Duodenal mucosa (tissue), 2 donors: ENCODE measurements around the gene WDR70.
"Not testable (repeated sequence)": the region's sequence is repeated elsewhere in the genome, so short reads cannot be mapped to it uniquely, and the experiment has no call there.

Experiments used
- H3K27ac ChIP-seq: one replicate; pipeline ENCODE4 v1.7.0; 2013; ENCODE audit warnings: low read depth, low read length
- H3K27me3 ChIP-seq, 2 donors: one replicate each; pipeline ENCODE4 v1.7.0; 2013; ENCODE audit warnings: low read length in 2 of 2, control low read depth in 1 of 2; ENCODE audit not compliant: insufficient read depth in 2 of 2, control insufficient read depth in 1 of 2
- H3K36me3 ChIP-seq, 2 donors: one replicate each; pipeline ENCODE4 v1.7.0; 2013; ENCODE audit warnings: low read length in 2 of 2, control low read depth in 1 of 2; ENCODE audit not compliant: insufficient read depth in 2 of 2, control insufficient read depth in 1 of 2
- H3K4me1 ChIP-seq, 2 donors: one replicate each; pipeline ENCODE4 v1.7.0; 2013; ENCODE audit warnings: low read length in 2 of 2, control low read depth in 1 of 2; ENCODE audit not compliant: insufficient read depth in 2 of 2, control insufficient read depth in 1 of 2
- H3K4me3 ChIP-seq, 2 donors: one replicate each; pipeline ENCODE4 v1.7.0; 2013; ENCODE audit warnings: low read length in 2 of 2, low read depth in 1 of 2
- H3K9ac ChIP-seq, 2 donors: one replicate each; pipeline ENCODE4 v1.7.0; 2013; ENCODE audit warnings: low read length in 2 of 2, low read depth in 1 of 2
- H3K9me3 ChIP-seq, 2 donors: one replicate each; pipeline ENCODE4 v1.7.0; 2013; ENCODE audit warnings: low read length in 2 of 2, control low read depth in 1 of 2; ENCODE audit not compliant: control insufficient read depth in 1 of 2

Gene WDR70

DNA sequence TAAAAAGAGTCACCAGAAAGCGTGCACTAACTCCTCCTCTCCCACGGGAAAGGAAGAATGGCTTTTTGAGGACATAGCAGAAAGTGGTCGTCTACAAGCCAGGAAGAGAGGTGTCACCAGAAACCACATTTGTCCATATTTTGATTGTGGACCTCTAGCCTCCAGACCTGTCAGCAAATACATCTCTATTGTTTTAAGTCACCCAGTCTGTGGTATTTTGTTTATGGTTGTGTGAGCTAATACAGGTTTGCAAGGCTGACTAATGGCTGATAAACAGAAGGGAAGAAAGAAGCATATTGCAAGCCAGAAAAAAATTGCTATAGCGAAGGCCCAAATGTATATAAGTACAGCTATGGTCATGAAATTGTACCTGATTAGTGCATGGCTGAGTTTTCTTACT, 21.4 kb downstream of the WDR70 start:
- Histone ChIP-seq H3K9ac (no peak overlapping the region), H3K36me3 (peaks cover 9 to 17% of the 10 kb centered on the region in 2 donors), H3K27me3 (no peaks in the 10 kb centered on the region), H3K27ac (no peak overlapping the region), H3K9me3 (no peaks in the 10 kb centered on the region), H3K4me1 (peaks cover 0 to 3% of the 10 kb centered on the region in 2 donors), H3K4me3 (no peak overlapping the region)

DNA sequence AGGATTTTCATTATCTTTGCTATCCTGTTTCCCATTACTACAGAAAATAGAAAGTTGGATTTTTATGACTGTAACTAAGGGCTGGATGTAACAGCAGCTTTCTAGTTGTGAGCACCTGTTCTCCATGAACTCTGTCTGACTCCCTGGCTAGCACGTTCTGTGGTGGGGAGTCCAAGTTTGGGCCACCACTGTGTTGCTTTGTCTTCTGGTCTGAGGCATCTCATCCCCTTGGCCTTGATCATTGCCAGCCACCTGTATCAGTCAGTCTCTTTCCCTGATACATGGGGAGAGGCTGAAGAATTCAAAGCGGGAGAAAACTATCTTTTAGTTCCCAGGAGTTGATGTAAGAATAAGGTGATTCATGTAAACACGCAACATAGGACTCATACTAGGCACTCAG, 33.4 kb downstream of the WDR70 start:
- Histone ChIP-seq H3K9me3 (no peaks in the 10 kb centered on the region), H3K27ac (no peak overlapping the region), H3K27me3 (no peaks in the 10 kb centered on the region), H3K36me3 (peaks cover 5 to 15% of the 10 kb centered on the region in 2 donors), H3K4me1 (no peaks in the 10 kb centered on the region), H3K9ac (no peak overlapping the region), H3K4me3 (no peak overlapping the region)

DNA sequence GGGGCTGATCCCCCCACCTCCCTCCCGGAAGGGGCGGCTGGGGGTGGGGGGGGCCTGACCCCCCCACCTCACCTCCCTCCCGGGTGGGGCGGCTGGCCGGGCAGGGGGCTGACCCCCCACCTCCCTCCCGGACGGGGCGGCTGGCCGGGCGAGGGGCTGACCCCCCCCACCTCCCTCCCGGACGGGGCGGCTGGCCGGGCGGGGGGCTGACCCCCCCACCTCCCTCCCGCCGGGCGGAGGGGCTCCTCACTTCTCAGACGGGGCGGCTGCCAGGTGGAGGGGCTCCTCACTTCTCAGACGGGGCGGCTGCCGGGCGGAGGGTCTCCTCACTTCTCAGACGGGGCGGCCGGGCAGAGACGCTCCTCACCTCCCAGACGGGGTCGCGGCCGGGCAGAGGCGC, 36.3 kb downstream of the WDR70 start:
- H3K27ac ChIP-seq, H3K4me3 ChIP-seq, H3K4me1 ChIP-seq, H3K27me3 ChIP-seq, H3K36me3 ChIP-seq, H3K9me3 ChIP-seq, H3K9ac ChIP-seq: not testable (repeated sequence)

DNA sequence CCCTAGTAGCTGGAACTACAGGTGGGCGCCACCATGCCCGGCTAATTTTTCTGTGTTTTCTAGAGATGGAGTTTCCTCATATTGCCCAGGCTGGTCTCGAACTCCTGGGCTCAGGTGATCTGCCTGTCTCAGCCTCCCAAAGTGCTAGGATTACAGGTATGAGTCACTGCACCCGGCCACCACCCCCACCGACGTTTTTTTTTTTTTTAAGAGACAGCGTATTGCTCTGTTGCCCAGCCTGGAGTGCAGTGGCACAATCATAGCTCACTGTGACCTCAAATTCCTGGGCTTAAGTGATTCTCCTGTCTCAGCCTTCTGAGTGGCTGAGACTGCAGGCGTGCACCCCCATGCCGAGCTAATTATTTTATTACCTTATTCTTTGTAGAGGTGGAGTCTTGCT, 38.2 kb downstream of the WDR70 start:
- H3K36me3 ChIP-seq = peaks cover 0 to 17% of the 10 kb centered on the region in 2 donors
- no peak overlapping the region for H3K27ac ChIP-seq
- no peaks in the 10 kb centered on the region for H3K27me3 ChIP-seq
- no peak overlapping the region for H3K9ac ChIP-seq
- H3K4me1 ChIP-seq = no peaks in the 10 kb centered on the region
- H3K4me3 ChIP-seq = no peak overlapping the region
- H3K9me3 ChIP-seq = no peaks in the 10 kb centered on the region

DNA sequence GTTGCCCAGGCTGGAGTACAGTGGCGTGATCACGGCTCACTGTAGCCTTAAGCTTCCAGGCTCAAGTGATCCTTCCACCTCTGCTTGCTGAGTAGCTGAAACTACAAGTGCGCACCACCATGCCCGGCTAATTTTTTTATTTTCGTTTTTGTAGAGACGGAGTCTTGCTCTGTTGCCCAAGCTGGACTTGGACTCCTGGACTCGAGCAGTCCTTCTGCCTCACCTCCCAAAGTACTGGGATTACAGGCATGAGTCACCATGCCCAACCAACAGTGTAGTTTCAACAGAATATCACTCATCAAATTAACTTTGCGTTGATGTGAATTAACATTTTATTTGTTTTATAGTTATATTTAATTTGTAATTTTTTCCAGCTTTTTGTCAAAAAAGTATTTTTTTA, 45.3 kb downstream of the WDR70 start:
- no peak overlapping the region for H3K4me3 ChIP-seq
- H3K36me3 ChIP-seq = peaks cover 0 to 22% of the 10 kb centered on the region in 2 donors
- H3K27me3 ChIP-seq = no peaks in the 10 kb centered on the region

DNA sequence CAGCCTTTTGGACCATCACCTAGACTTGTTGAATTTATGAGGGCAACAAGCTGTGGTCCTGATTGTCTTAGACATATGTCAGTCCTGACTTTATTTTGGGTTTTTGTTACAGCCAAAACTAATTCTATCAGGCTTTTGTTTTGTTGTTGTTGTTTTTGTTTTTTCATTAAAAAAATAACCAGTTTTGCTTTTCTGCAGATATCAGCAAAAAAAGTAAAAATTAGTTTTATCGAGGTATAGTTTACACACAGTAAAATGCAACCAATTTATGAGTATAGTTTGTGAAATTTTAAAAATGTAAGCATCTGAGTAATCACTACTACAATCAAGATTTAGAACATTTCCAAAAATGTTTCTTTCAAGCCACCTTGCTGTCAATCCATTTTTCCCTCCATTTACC, 48.9 kb downstream of the WDR70 start:
- Histone ChIP-seq H3K4me1 (no peaks in the 10 kb centered on the region), H3K9ac (no peak overlapping the region), H3K9me3 (no peaks in the 10 kb centered on the region), H3K27me3 (no peaks in the 10 kb centered on the region), H3K27ac (no peak overlapping the region), H3K4me3 (no peak overlapping the region), H3K36me3 (peaks cover 0 to 12% of the 10 kb centered on the region in 2 donors)

More for the DNA sequence above, 45.3 kb downstream of the WDR70 start:
- Histone ChIP-seq H3K9me3 (no peaks in the 10 kb centered on the region), H3K4me1 (no peaks in the 10 kb centered on the region), H3K9ac (no peak overlapping the region), H3K27ac (no peak overlapping the region)

DNA sequence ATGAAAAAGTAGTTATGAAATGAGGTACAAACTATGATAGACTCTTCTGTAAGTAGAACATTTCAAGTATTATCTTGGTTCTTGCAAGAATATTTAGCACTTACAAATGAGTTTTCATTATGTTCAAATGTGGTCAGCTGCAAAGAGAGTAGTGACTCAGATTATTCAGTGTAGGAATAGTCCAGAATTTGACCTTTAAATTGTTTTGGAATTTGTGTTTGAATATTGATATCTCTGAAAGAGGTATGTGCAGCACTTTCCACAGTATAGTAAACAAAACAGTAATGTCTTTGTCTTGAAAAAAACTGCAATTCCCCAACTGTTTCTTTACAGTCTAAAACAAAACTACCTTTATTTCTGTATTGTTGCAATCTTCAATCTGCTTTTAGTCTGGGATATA, 56.1 kb downstream of the WDR70 start:
- peaks cover 0 to 6% of the 10 kb centered on the region in 2 donors for H3K36me3 ChIP-seq
- H3K4me3 ChIP-seq = no peak overlapping the region
- H3K9me3 ChIP-seq = no peaks in the 10 kb centered on the region
- no peak overlapping the region for H3K9ac ChIP-seq
- H3K4me1 ChIP-seq = no peaks in the 10 kb centered on the region
- no peaks in the 10 kb centered on the region for H3K27me3 ChIP-seq
- H3K27ac ChIP-seq = no peak overlapping the region

DNA sequence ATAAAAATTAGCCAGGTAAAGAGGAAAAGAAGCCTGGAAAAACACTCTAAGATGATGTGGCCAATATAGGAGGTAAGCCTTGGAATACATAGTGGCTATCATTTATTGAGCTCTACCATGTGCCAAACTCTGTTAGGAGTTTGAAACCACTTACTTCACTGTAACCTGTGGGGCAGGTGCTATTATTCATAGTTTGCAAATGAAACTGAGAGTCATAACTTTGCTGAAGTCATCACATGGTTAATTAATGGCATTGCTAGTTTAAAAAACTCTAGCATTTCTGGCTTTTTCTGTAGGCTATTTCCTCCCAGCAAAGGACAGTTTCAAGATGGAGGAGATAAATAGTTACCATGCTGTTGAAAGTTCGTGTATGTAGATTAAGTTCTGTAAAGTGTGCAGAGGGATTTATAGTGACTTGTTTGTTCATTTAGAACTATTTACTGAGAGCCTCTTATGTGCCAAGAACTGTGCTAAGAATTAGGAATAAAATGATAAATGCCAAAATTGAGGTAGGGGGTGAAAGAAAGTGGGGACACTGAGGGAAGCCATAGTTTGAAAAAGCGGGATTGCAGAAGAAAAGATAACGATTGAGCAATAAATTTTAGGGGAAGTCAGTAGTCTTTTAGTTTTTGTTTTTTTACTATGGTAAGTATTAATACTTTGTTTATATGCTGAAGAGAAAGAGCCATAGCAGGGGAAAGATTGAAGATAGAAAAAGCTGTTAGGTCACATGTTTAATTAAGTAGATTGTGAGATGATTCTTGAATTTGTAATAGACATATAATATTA, 57.2 kb downstream of the WDR70 start:
- H3K36me3 ChIP-seq = peaks cover 0 to 3% of the 10 kb centered on the region in 2 donors
- H3K9me3 ChIP-seq = no peaks in the 10 kb centered on the region
- no peaks in the 10 kb centered on the region for H3K4me1 ChIP-seq
- H3K27me3 ChIP-seq = no peaks in the 10 kb centered on the region
- no peak overlapping the region for H3K9ac ChIP-seq
- no peak overlapping the region for H3K27ac ChIP-seq
- H3K4me3 ChIP-seq = no peak overlapping the region

DNA sequence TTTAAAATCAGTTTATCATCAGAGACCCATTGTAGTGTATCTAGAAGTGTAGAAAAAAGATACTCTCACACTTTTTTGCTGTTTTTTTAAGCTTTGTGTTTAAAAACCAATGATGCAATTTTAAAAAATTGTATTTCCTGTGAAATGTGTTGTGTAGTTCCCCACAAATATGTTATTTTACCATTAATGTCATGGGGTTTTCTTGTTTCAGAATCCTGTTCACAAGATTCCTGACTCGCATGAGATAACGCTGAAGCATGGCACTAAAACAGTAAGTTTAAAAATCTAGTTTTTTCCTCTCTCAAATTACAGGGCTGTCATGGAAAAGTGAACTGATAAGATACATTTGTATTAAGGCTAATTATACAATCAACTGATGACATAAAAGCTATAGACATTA, 58.6 kb downstream of the WDR70 start:
- Histone ChIP-seq H3K9ac (no peak overlapping the region), H3K9me3 (no peaks in the 10 kb centered on the region), H3K36me3 (peaks cover 0 to 3% of the 10 kb centered on the region in 2 donors), H3K27me3 (no peaks in the 10 kb centered on the region), H3K4me3 (no peak overlapping the region), H3K27ac (no peak overlapping the region), H3K4me1 (no peaks in the 10 kb centered on the region)

DNA sequence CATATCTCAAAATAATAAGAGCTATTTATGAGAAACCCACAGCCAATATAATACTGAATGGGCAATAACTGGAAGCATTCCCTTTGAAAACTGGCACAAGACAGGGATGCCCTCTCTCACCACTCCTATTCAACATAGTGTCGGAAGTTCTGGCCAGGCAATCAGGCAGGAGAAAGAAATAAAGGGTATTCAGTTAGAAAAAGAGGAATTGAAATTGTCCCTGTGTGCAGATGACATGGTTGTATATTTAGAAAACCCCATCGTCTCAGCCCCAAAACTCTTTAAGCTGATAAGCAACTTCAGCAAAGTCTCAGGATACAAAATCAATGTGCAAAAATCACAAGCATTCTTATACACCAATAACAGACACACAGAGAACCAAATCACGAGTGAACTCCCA, 66.7 kb downstream of the WDR70 start:
- H3K4me3 ChIP-seq, H3K27me3 ChIP-seq, H3K27ac ChIP-seq, H3K9me3 ChIP-seq, H3K36me3 ChIP-seq, H3K9ac ChIP-seq, H3K4me1 ChIP-seq: not testable (repeated sequence)
